Ovary (tissue), 9 donors: ENCODE data around the gene PIGK. TPM values are rescaled to one million over a fixed set of nuclear protein-coding genes. Genes with fewer than 3 reads are reported as not detected.

ENCODE experiments used
- DNase-seq, 5 donors: peaks; one replicate each; pipeline ENCODE4 v3.0.0-alpha.2; 2019 to 2020
- H3K27ac ChIP-seq, 2 donors: fragments of 200-600 bp; one replicate each; pipeline versions ENCODE4 v1.5.1 to v1.8.0; 2019 to 2022
- H3K27me3 ChIP-seq: fragments of 200-600 bp; one replicate; pipeline ENCODE4 v1.8.0; 2022
- H3K36me3 ChIP-seq: fragments of 200-600 bp; sonication (generic); one replicate; pipeline ENCODE4 v1.5.1; 2019
- H3K4me1 ChIP-seq: one replicate; pipeline ENCODE4 v1.8.1; 2013; ENCODE audit warnings: mild to moderate bottlenecking, moderate library complexity; ENCODE audit not compliant: insufficient read depth
- H3K4me3 ChIP-seq: fragments of 200-600 bp; sonication (generic); one replicate; pipeline ENCODE4 v1.5.1; 2017
- H3K9me3 ChIP-seq, 2 donors: fragments of 200-600 bp in 1 of 2; sonication (generic) in 1 of 2; one replicate each; pipeline versions ENCODE4 v1.5.1 to v1.8.1; 2013 to 2019; ENCODE audit warnings: mild to moderate bottlenecking in 1 of 2, moderate library complexity in 1 of 2
- EP300 ChIP-seq: sonication (generic); formaldehyde crosslinking; IDR thresholded peaks from one replicate; pipeline ENCODE4 v1.6.1; 2017; ENCODE audit warnings: antibody characterized with exemption
- POLR2A ChIP-seq: fragments of 450-650 bp; IDR thresholded peaks from one replicate; pipeline ENCODE4 v1.6.1; 2017; ENCODE audit warnings: antibody characterized with exemption, mild to moderate bottlenecking, moderate library complexity
- WGBS, 3 donors: extraction: QIAGEN DNeasy Blood & Tissue Kit in 1 of 3; methylation state at CpG; one replicate each; pipeline versions ENCODE4 v1.1.5 to v1.1.7; 2013 to 2017; 5-methylcytosine and 5-hydroxymethylcytosine counted together
- intact Hi-C, 4 donors: fragments of 100-400 bp; cut with DNase I; formaldehyde crosslinking; loops; one replicate each; pipeline versions ENCODE4 v1.11.0 to v1.15.1; 2022 to 2023
- polyA plus RNA-seq, 2 donors: library from polyadenylated mRNA; stranded (reverse); fragments of 200-250 nt in 1 of 2; fragments of 350-450 nt in 1 of 2; fragmentation: Illumina TruSeq in 1 of 2; extraction: RNeasy Lipid Tissue Mini Kit (QIAGEN cat#74804) in 1 of 2; gene quantifications; one replicate each; pipeline ENCODE4 v1.2.3, GENCODE V29; 2013 to 2014
- total RNA-seq, 7 donors: library from RNA; depleted of rRNA in 2 of 7; stranded (reverse); fragments of >200 nt in 2 of 7; fragmentation: NEBNext Ultra II Directional in 3 of 7; extraction: Animal tissue kit (Norgen Biotek cat#: 25700) in 3 of 7; gene quantifications; one replicate each; pipeline versions ENCODE4 v1.1.0 to v1.2.4, GENCODE V29; 2016 to 2023
- TF ChIP-seq, protein P1 (sequence below), 3 donors: fragments of 450-650 bp in 2 of 3; fragments of 200-600 bp in 1 of 3; IDR thresholded peaks; one replicate each; pipeline versions ENCODE4 v1.5.1 to v1.8.0; 2016 to 2022; ENCODE audit warnings: antibody characterized with exemption in 3 of 3, mild to moderate bottlenecking in 1 of 3
- donor health status: DM: no; HTN: no; CAD: no; lungs with moderate emphysema.
- donor health status: DM: no; HTN: no; CAD: no.
- donor health status: Bipolar disorder and iron deficiency.
- donor health status: DM: yes; HTN: yes; CAD: no.
- donor health status: DM: no; HTN: no; CAD: no.
- donor health status: DM: yes; HTN: yes; CAD: no.

Gene PIGK
- total and polyA plus RNA-seq, 9 donors: 11.1 to 34.7 (median 19.9) TPM

DNA sequence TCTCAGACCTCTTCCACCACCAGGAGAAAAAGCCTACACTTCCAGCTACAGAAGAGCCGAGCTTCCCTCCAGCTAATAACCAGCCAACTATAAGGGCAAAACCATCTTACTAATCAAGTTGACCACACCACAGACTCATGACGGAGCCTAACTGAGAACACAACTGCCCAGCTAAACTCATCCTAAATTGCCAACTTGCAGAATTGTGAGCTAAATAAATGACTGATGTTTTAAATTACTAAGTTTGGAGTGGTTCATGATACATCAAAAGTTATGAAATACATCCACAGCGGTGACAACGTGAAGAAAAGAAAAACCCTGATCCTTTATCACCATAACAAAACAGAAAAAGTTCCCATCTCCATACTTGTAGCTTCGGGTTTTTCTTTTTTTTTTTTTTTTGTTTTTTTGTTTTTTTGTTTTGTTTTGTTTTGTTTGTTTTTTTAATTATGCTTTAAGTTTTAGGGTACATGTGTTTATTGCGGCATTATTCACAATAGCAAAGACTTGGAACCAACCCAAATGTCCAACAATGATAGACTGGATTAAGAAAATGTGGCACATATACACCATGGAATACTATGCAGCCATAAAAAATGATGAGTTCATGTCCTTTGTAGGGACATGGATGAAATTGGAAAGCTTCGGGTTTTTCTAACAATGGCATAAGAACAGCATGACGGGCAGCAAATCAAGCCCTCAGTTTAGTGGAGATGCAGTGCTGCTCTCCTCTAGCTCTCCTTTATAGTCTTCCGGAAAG lies 122.6 kb downstream of the PIGK start:
- Histone ChIP-seq H3K36me3 (no peaks in the 10 kb centered on the region), H3K27me3 (no peaks in the 10 kb centered on the region), H3K4me1 (no peaks in the 10 kb centered on the region), H3K27ac (no peak overlapping the region), H3K4me3 (no peak overlapping the region), H3K9me3 (no peaks in the 10 kb centered on the region)
- intact Hi-C loops: no loop called here
- DNase-seq: no peak
- TF ChIP-seq, protein P1, sequence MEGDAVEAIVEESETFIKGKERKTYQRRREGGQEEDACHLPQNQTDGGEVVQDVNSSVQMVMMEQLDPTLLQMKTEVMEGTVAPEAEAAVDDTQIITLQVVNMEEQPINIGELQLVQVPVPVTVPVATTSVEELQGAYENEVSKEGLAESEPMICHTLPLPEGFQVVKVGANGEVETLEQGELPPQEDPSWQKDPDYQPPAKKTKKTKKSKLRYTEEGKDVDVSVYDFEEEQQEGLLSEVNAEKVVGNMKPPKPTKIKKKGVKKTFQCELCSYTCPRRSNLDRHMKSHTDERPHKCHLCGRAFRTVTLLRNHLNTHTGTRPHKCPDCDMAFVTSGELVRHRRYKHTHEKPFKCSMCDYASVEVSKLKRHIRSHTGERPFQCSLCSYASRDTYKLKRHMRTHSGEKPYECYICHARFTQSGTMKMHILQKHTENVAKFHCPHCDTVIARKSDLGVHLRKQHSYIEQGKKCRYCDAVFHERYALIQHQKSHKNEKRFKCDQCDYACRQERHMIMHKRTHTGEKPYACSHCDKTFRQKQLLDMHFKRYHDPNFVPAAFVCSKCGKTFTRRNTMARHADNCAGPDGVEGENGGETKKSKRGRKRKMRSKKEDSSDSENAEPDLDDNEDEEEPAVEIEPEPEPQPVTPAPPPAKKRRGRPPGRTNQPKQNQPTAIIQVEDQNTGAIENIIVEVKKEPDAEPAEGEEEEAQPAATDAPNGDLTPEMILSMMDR (IDR thresholded peaks at IDR 0.05): no peak
- no peak for TF ChIP-seq POLR2A
- 93 to 95% (median 94%) methylated on average over 9 of the region's 9 CpGs for WGBS, 3 donors

DNA sequence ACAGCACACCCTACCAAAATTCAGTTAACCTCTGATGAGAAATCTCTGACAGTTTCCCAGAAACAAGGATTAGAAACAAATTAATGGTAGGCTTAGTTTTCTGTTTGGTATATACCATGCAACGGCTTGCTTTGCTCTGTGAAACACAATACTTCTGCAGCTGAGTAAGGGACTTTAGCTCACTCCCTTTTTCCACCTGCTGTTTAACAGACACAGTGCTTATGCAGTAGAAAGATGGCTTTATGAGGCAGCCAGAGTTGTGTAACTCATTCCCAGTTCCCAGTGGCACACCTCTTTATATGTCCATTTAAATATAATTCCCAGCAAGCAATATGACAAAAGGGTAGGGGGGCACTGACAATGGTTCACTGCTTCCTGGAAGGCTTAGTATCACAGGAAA lies 124.0 kb downstream of the PIGK start:
- DNase-seq: no peak
- Histone ChIP-seq H3K27ac (no peak overlapping the region), H3K4me3 (no peak overlapping the region), H3K9me3 (no peaks in the 10 kb centered on the region), H3K4me1 (no peaks in the 10 kb centered on the region), H3K36me3 (no peaks in the 10 kb centered on the region), H3K27me3 (no peaks in the 10 kb centered on the region)
- 69 to 81% (median 77%) methylated on average over 1 of the region's 1 CpG for WGBS, 3 donors
- TF ChIP-seq, protein P1 (IDR thresholded peaks at IDR 0.05): no peak
- TF ChIP-seq POLR2A: no peak
- no peak for TF ChIP-seq EP300
- intact Hi-C loops: no loop called here

DNA sequence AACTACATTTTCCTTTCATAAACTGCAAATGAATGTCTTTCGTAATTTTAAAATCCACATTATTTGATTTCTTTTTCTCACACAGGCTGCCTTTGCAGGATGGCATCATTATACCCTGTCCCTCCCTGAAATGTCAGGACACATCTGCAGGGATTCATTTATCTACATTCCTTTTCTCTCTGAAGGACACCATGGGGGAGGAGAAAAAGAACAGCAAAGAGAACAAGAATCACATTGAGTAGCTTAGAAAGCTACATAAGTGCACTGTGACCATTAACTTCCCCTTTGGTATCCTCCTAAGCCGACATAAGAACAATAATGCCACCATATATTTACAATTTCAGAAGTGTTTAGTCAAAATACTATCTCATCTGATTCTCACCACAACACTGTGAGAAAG lies 129.5 kb downstream of the PIGK start:
- no peak overlapping the region for H3K27ac ChIP-seq
- intact Hi-C loops: no loop called here
- WGBS, 3 donors: 11 to 35% (median 28%) methylated on average over 2 of the region's 2 CpGs

DNA sequence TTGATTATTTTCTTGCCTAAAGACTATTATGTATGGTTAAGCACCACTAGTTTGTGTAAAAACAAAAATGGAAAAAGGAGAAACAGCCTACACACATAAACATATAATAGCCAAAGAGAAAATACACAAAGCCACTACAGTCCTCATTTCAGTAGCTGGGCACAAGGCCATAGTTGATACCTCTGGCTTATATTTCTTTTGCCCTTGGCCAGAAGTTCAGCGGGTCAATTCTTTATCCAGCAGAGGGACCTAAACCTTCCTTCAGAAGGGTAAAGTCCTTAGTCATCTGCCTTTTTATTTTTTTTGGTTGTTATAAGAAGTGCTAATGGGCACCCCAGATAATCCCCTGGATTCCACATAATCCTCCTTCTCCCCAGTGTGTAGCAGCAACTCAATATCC lies 134.1 kb downstream of the PIGK start:
- Histone ChIP-seq H3K27ac (no peak overlapping the region), H3K4me1 (no peaks in the 10 kb centered on the region), H3K27me3 (no peaks in the 10 kb centered on the region), H3K9me3 (no peaks in the 10 kb centered on the region), H3K4me3 (no peak overlapping the region), H3K36me3 (no peaks in the 10 kb centered on the region)
- intact Hi-C loops: no loop called here
- TF ChIP-seq POLR2A (no peak), EP300 (no peak)
- TF ChIP-seq, protein P1 (IDR thresholded peaks at IDR 0.05): no peak
- DNase-seq: no peak
- 90 to 98% (median 96%) methylated on average over 1 of the region's 1 CpG for WGBS, 3 donors

More for the DNA sequence above, 129.5 kb downstream of the PIGK start:
- no peak for DNase-seq
- Histone ChIP-seq H3K4me1 (no peaks in the 10 kb centered on the region), H3K27me3 (no peaks in the 10 kb centered on the region), H3K4me3 (no peak overlapping the region), H3K36me3 (no peaks in the 10 kb centered on the region), H3K9me3 (no peaks in the 10 kb centered on the region)
- TF ChIP-seq EP300 (no peak), POLR2A (no peak)
- TF ChIP-seq, protein P1 (IDR thresholded peaks at IDR 0.05): no peak
